ENCODE results near the gene ANK2.

DNA sequence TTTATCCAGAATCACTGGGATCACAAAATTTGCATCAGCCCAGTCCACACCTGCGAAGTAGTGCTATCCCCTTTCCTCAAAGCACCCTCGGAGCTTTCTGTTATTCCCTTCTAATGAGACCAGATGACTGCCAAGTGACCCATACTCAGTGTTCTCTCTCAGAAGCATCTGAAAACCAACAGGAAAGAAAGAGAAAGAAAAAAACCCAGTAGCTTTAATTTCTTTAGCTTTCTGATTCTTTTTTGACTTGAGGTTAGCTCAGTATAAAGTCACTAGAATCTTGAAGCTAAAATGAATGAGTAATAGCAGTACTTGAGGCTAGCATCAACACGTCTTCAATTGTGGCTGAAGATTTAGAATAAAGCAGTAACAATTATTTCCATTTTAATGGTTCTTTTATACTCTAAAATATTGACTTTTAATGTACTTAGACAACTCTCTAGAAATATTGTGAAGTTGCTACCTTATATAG is 124.4 kb downstream of the ANK2 start:
- TF ChIP-seq EZH2 (IDR thresholded peaks at IDR 0.05; ENCODE audit: insufficient read depth, poor library complexity, severe bottlenecking) = no peak
- TF ChIP-seq EZH2phosphoT487 (IDR thresholded peaks at IDR 0.05; ENCODE audit: insufficient read depth, low read depth) = no peak

All from GM23248 (cell line).